ENCODE data around the gene ENOPH1. TPM values are rescaled to one million over a fixed set of nuclear protein-coding genes. Genes with fewer than 3 reads are reported as not detected.

ENOPH1 gene
- total and polyA plus RNA-seq, 2 donors (not counting 1 experiment from before 2014, with no cell fraction given): 17.1 to 43.6 TPM

GRCh38 chr4:82479562-82479961 is 49.2 kb downstream of the ENOPH1 start:
- Histone ChIP-seq H3K27ac (ENCODE audit: insufficient read depth, low read length) (no peak overlapping the region), H4K20me1 (ENCODE audit: control insufficient read depth, extremely low read depth, insufficient read depth, low read length) (no peaks in the 10 kb centered on the region), H3K4me2 (ENCODE audit: extremely low read depth, insufficient read depth, low read length) (no peak overlapping the region), H3K4me1 (ENCODE audit: control insufficient read depth, extremely low read depth, insufficient read depth, low read length) (no peaks in the 10 kb centered on the region), H3K36me3 (ENCODE audit: control insufficient read depth, insufficient read depth, low read length) (no peaks in the 10 kb centered on the region), H3K79me2 (ENCODE audit: control insufficient read depth, insufficient read depth, low read length) (no peaks in the 10 kb centered on the region), H2AFZ (ENCODE audit: low read length) (no peak overlapping the region), H3K9me3 (ENCODE audit: control insufficient read depth, insufficient read depth, low read depth, low read length) (no peaks in the 10 kb centered on the region), H3K27me3 (ENCODE audit: control insufficient read depth, insufficient read depth, low read length) (no peaks in the 10 kb centered on the region), H3K9ac (ENCODE audit: insufficient read depth, low read length) (no peak overlapping the region), H3K4me3 (replicated peaks in 1 of 4; ENCODE audit: control extremely low read depth in 1 of 4, insufficient read depth in 1 of 4, low read depth in 3 of 4, low read length in 4 of 4) (no peak overlapping the region)
- TF ChIP-seq EZH2 (IDR thresholded peaks at IDR 0.05; ENCODE audit: low read length, missing control alignments): no peak
- TF ChIP-seq CTCF (conservative IDR thresholded peaks at IDR 0.05 in 1 of 2, IDR thresholded peaks at IDR 0.05 in 1 of 2; ENCODE audit: low read depth in 1 of 2, low read length in 2 of 2): no peak
- no peak for DNase-seq (ENCODE audit: low read depth in 2 of 2)

- Histone ChIP-seq H3K9ac (ENCODE audit: insufficient read depth, low read length) (no peak overlapping the region), H3K4me1 (ENCODE audit: control insufficient read depth, extremely low read depth, insufficient read depth, low read length) (no peaks in the 10 kb centered on the region), H3K4me2 (ENCODE audit: extremely low read depth, insufficient read depth, low read length) (no peak overlapping the region), H3K9me3 (ENCODE audit: control insufficient read depth, insufficient read depth, low read depth, low read length) (no peaks in the 10 kb centered on the region), H2AFZ (ENCODE audit: low read length) (no peak overlapping the region), H3K79me2 (ENCODE audit: control insufficient read depth, insufficient read depth, low read length) (no peaks in the 10 kb centered on the region), H3K36me3 (ENCODE audit: control insufficient read depth, insufficient read depth, low read length) (no peaks in the 10 kb centered on the region), H3K27me3 (ENCODE audit: control insufficient read depth, insufficient read depth, low read length) (no peaks in the 10 kb centered on the region), H3K27ac (ENCODE audit: insufficient read depth, low read length) (no peak overlapping the region), H4K20me1 (ENCODE audit: control insufficient read depth, extremely low read depth, insufficient read depth, low read length) (no peaks in the 10 kb centered on the region), H3K4me3 (replicated peaks in 1 of 4; ENCODE audit: control extremely low read depth in 1 of 4, insufficient read depth in 1 of 4, low read depth in 3 of 4, low read length in 4 of 4) (no peak overlapping the region)
- no peak for TF ChIP-seq CTCF (conservative IDR thresholded peaks at IDR 0.05 in 1 of 2, IDR thresholded peaks at IDR 0.05 in 1 of 2; ENCODE audit: low read depth in 1 of 2, low read length in 2 of 2)
- no peak for TF ChIP-seq EZH2 (IDR thresholded peaks at IDR 0.05; ENCODE audit: low read length, missing control alignments)
- DNase-seq (ENCODE audit: low read depth in 2 of 2): no peak
Observed at GRCh38 chr4:82480771-82481505, 50.5 kb downstream of the ENOPH1 start.

- H3K27ac ChIP-seq (ENCODE audit: insufficient read depth, low read length): no peak overlapping the region
- H3K4me1 ChIP-seq (ENCODE audit: control insufficient read depth, extremely low read depth, insufficient read depth, low read length): no peaks in the 10 kb centered on the region
- no peaks in the 10 kb centered on the region for H3K79me2 ChIP-seq (ENCODE audit: control insufficient read depth, insufficient read depth, low read length)
- TF ChIP-seq EZH2 (IDR thresholded peaks at IDR 0.05; ENCODE audit: low read length, missing control alignments): no peak
- TF ChIP-seq CTCF (conservative IDR thresholded peaks at IDR 0.05 in 1 of 2, IDR thresholded peaks at IDR 0.05 in 1 of 2; ENCODE audit: low read depth in 1 of 2, low read length in 2 of 2): no peak
- H3K27me3 ChIP-seq (ENCODE audit: control insufficient read depth, insufficient read depth, low read length): no peaks in the 10 kb centered on the region
- no peaks in the 10 kb centered on the region for H3K36me3 ChIP-seq (ENCODE audit: control insufficient read depth, insufficient read depth, low read length)
- no peaks in the 10 kb centered on the region for H4K20me1 ChIP-seq (ENCODE audit: control insufficient read depth, extremely low read depth, insufficient read depth, low read length)
- no peaks in the 10 kb centered on the region for H3K9me3 ChIP-seq (ENCODE audit: control insufficient read depth, insufficient read depth, low read depth, low read length)
- no peak overlapping the region for H2AFZ ChIP-seq (ENCODE audit: low read length)
- no peak overlapping the region for H3K4me2 ChIP-seq (ENCODE audit: extremely low read depth, insufficient read depth, low read length)
- H3K9ac ChIP-seq (ENCODE audit: insufficient read depth, low read length): no peak overlapping the region
- H3K4me3 ChIP-seq (replicated peaks in 1 of 4; ENCODE audit: control extremely low read depth in 1 of 4, insufficient read depth in 1 of 4, low read depth in 3 of 4, low read length in 4 of 4): no peak overlapping the region
- DNase-seq (ENCODE audit: low read depth in 2 of 2): no peak
Observed at GRCh38 chr4:82481506-82481840, 51.1 kb downstream of the ENOPH1 start.

Data from fibroblast of lung (primary cell).